ENCODE results near the gene CSF2RB. TPM values are rescaled to one million over a fixed set of nuclear protein-coding genes. Genes with fewer than 3 reads are reported as not detected.
"Not testable (repeated sequence)": the region's sequence is repeated elsewhere in the genome, so short reads cannot be mapped to it uniquely, and the experiment has no call there.

The CSF2RB gene
- total RNA-seq, 1 donor: 0.81 TPM

- H3K4me3 ChIP-seq (ENCODE audit: low read depth, low read length): no peak overlapping the region
- no peak for DNase-seq (ENCODE audit: low read depth)
- no peak for TF ChIP-seq CTCF (IDR thresholded peaks at IDR 0.05; ENCODE audit: insufficient read depth, low read length)
These were observed 71.9 kb downstream of the CSF2RB start for GRCh38 chr22:36985211-36985889.

- peak; percentile 62 for TF ChIP-seq CTCF (IDR thresholded peaks at IDR 0.05; ENCODE audit: insufficient read depth, low read length)
- no peak for DNase-seq (ENCODE audit: low read depth)
- H3K4me3 ChIP-seq (ENCODE audit: low read depth, low read length): no peak overlapping the region
These were observed 72.9 kb downstream of the CSF2RB start for GRCh38 chr22:36986242-36986821.

GRCh38 chr22:36988075-36988832 is 74.8 kb downstream of the CSF2RB start:
- no peak overlapping the region for H3K4me3 ChIP-seq (ENCODE audit: low read depth, low read length)
- no peak for DNase-seq (ENCODE audit: low read depth)
- TF ChIP-seq CTCF (IDR thresholded peaks at IDR 0.05; ENCODE audit: insufficient read depth, low read length): no peak

GRCh38 chr22:36989012-36989411 is 75.6 kb downstream of the CSF2RB start:
- H3K4me3 ChIP-seq (ENCODE audit: low read depth, low read length); DNase-seq (ENCODE audit: low read depth): not testable (repeated sequence)

Other genes with a start within 250 kb of the CSF2RB start
- gene CACNG2, start 209.9 kb upstream of the CSF2RB start, total RNA-seq (ENCODE audit: low replicate concordance): not detected in 2 replicates
- 17.6 and 29.1 TPM in 2 replicates for gene IFT27, start 137.5 kb upstream of the CSF2RB start, total RNA-seq (ENCODE audit: low replicate concordance)
- gene PVALB, start 96.6 kb upstream of the CSF2RB start, total RNA-seq (ENCODE audit: low replicate concordance): not detected in 2 replicates
- gene NCF4, start 52.6 kb upstream of the CSF2RB start, total RNA-seq (ENCODE audit: low replicate concordance): not detected in 2 replicates
- gene TST, start 105.8 kb downstream of the CSF2RB start, total RNA-seq (ENCODE audit: low replicate concordance): 13.7 and 17.1 TPM in 2 replicates
- 31.9 and 48.9 TPM in 2 replicates for gene MPST, start 106.1 kb downstream of the CSF2RB start, total RNA-seq (ENCODE audit: low replicate concordance)
- gene KCTD17, start 138.1 kb downstream of the CSF2RB start, total RNA-seq (ENCODE audit: low replicate concordance): 25.2 and 25.6 TPM in 2 replicates
- gene TMPRSS6, start 196.1 kb downstream of the CSF2RB start, total RNA-seq (ENCODE audit: low replicate concordance): not detected in 2 replicates
- gene IL2RB, start 236.3 kb downstream of the CSF2RB start, total RNA-seq (ENCODE audit: low replicate concordance): under 0.01 TPM in 1 of 2 replicates, not detected in the other